ENCODE results near the gene DAPK1. TPM values are rescaled to one million over a fixed set of nuclear protein-coding genes. Genes with fewer than 3 reads are reported as not detected.
"Not testable (repeated sequence)": the region's sequence is repeated elsewhere in the genome, so short reads cannot be mapped to it uniquely, and the experiment has no call there.

DAPK1 gene
- total RNA-seq, 1 donor from 2014 or later: 1.4 TPM

DNA sequence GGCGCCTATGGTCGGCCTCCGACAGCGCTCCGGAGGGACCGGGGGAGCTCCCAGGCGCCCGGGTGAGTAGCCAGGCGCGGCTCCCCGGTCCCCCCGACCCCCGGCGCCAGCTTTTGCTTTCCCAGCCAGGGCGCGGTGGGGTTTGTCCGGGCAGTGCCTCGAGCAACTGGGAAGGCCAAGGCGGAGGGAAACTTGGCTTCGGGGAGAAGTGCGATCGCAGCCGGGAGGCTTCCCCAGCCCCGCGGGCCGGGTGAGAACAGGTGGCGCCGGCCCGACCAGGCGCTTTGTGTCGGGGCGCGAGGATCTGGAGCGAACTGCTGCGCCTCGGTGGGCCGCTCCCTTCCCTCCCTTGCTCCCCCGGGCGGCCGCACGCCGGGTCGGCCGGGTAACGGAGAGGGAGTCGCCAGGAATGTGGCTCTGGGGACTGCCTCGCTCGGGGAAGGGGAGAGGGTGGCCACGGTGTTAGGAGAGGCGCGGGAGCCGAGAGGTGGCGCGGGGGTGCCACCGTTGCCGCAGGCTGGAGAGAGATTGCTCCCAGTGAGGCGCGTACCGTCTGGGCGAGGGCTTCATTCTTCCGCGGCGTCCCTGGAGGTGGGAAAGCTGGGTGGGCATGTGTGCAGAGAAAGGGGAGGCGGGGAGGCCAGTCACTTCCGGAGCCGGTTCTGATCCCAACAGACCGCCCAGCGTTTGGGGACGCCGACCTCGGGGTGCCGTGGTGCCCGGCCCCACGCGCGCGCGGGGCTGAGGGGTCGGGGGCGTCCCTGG is 561 bp downstream of the DAPK1 start:
- intact Hi-C loops (cut with micrococcal nuclease): loop anchor here (2.0 kb wide), 1 partner anchor 37 kb away; no protein-coding TSS in a partner anchor

DNA sequence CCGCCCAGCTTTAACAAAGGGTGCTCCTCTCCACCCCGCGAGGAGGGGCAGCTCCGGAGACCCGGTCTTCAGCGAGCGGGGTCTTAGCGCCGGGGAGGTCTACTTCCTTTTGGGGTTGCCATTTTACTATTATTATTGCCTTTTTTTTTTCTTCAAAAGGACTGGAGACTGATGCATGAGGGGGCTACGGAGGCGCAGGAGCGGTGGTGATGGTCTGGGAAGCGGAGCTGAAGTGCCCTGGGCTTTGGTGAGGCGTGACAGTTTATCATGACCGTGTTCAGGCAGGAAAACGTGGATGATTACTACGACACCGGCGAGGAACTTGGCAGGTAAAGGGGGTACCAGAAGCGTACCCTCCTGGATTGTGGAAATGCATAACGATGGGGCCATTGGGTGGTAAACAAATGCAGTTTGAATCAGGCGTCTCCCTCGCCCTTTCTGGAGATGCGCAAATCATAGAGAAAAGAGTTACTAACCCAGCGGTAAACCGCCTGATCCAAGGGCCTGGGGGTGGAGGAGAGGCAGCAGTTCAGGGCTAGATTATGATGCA is 1.2 kb downstream of the DAPK1 start:
- intact Hi-C loops (cut with micrococcal nuclease): loop anchor here (2.0 kb wide), 1 partner anchor 36 kb away; no protein-coding TSS in a partner anchor

DNA sequence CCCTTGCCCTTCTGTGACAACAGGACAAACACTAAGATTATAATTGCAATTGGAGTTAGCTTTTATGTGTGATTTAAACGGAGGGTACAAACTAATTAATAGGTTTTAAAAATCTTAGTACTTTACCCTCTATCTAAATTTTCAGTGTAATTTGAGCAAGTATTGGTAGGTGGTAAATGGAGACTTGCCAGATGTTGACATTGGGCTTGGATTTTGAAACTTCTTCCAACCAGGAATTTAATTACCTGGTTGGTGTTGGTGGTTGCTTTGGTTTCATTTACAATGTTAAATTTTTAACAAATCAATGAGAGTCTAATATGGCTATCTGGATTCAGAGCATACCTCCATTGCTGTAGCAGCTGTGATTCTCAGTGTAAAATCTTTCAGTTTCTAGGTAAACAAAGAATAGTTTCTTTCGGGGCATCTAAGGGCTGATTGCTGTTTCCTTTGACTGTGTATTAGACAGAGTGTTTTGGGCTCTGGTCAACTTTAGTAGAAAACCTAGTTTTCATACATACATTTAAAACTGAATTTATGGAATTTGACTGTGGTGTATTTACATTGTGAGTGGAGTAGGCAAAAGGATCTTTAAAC is 1.9 kb downstream of the DAPK1 start:
- intact Hi-C loops (cut with micrococcal nuclease): loop anchor here (2.0 kb wide), 1 partner anchor 35 kb away; no protein-coding TSS in a partner anchor

GRCh38 chr9:87500491-87501270 is 3.0 kb downstream of the DAPK1 start:
- intact Hi-C loops (cut with micrococcal nuclease): no loop called here

- intact Hi-C loops (cut with micrococcal nuclease): not testable (repeated sequence)
These were observed 3.6 kb downstream of the DAPK1 start for GRCh38 chr9:87501271-87501656.

DNA sequence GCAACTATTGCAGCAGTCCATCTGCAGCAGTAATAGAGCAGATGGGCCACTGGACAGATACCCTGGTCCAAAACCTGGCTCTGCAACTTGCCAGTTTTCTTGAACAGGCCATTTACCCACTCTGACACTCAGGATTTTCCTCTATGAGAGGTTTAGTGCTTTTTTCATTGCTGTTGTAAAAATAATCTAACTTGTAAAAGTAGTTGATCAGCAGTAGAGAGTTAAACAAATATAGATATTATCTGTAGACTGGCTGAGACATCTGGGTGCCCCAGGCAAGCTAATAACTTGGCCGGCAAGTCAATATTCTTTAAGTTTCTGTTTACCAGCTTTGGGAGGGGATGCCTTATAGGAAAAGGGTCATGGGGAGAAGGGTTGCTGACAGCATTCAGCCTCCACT is 4.1 kb downstream of the DAPK1 start:
- intact Hi-C loops (cut with micrococcal nuclease): no loop called here

DNA sequence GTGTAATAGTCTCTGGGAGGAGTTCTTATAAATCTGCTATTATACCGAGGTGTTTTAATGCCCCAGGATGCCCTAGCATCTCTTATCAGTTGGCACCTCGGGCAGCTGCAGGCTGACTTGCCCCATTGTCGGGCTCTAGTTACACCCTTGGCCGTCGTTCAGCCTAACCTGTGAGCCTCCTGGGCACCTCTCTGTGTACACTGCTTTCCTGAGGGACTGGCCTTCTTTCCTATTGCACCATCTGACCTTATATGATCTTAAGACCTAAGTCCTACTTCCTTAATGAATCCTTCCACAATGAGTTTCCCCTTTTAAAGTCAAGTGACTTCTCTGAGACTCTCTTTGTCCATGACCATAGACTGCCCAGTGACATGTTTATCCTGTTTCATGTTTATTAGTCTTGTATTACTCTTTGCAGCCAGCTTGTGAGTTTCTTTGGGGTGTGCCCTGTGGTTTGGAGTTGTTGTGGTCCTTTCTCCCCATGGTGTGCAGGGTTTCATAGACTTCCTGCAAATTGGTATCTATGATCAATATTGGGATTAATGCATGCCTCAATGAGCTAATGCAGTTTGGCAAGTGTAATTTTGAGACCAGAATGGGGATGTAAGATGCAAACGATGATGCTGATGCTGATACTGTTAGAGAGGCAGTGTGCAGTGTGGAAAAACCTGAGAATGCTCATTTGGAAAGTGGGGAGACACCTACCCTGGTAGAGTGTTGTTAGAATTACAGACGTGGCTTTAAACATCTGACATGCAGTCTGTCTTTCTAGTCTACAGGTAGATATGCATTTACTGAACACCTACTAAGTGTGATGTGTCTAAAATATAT is 4.9 kb downstream of the DAPK1 start:
- intact Hi-C loops (cut with micrococcal nuclease): no loop called here

DNA sequence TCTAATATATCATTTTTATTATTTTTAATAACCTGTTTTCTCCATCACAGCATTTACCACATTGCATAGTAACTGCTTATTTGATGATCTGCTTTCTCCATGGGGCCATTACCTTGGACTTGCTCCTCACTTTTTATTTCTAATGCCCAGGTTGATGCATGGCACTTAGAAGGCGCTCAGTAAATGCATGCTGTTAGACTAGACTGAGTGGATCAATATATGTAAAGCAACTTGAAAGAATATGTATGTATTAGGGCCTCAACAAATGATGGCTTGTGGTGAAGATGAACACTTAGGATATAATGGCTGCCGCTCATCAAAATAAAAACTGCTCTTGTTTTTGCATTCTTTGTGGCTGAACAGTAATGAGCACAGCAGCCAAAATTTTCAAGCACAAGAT is 5.8 kb downstream of the DAPK1 start:
- intact Hi-C loops (cut with micrococcal nuclease): no loop called here

- intact Hi-C loops (cut with micrococcal nuclease): no loop called here
These were observed 6.3 kb downstream of the DAPK1 start for GRCh38 chr9:87503927-87504326.

- intact Hi-C loops (cut with micrococcal nuclease): no loop called here
These were observed 7.3 kb downstream of the DAPK1 start for GRCh38 chr9:87504938-87505337.

DNA sequence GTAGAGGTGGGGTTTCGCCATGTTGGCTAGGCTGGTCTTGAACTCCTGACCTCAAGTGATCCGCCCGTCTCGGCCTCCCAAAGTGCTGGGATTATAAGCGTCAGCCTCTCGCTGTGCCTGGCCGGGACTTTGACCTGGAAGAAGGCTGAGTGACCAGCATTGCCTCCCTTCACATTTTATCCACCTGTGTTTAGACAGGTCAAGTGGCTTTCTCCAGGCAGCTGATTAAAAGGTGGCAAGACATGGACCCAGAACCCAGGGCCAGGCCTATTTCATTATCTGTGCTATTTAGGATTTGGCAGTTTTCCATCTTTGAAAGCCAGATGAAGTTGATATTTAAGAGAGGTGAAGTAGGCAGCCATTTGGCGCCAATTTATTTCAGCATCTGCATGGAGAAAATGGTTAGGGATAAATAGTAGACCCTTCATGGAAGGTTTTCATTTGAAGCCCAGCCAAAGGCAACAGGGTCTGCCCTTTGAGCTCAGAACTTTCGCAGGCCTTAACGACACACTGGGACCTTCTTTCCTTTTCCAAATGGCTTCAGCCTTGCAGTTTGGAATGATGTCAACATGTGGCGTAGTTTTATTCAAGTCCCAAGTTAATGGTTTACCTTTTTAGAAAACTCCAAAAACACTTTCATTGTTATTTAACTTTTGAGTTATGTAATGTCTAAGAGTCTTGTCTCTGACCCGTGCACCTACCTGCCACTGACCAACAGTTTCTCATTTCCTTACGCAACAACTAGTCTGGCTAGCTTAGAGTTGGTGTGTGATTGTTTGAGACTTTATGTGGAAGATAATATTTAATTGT is 8.4 kb downstream of the DAPK1 start:
- intact Hi-C loops (cut with micrococcal nuclease): no loop called here

GRCh38 chr9:87507576-87507975 is 9.9 kb downstream of the DAPK1 start:
- intact Hi-C loops (cut with micrococcal nuclease): no loop called here

DNA sequence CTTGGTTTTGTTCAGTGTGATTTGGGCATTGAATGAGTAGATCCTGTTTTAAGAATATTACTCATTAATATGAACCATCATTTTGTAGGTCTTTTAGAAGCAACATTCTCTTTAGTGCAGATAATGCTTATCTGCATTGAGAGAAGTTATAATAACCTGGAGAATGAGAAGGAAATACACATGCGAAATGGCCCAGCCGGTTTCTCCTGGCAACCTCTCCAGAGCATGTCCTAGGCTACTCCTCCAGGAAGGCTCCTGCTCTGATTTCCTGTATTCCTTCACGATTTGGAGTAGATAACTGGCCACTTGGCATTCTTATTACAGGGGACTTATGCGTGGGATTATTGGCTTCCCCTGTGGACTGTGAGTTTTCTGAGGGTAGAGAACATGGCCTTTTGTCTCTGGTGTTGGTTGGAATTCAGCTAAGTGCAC is 12.6 kb downstream of the DAPK1 start:
- intact Hi-C loops (cut with micrococcal nuclease): no loop called here

GRCh38 chr9:87512311-87512710 is 14.6 kb downstream of the DAPK1 start:
- intact Hi-C loops (cut with micrococcal nuclease): no loop called here

GRCh38 chr9:87513161-87513560 is 15.5 kb downstream of the DAPK1 start:
- intact Hi-C loops (cut with micrococcal nuclease): no loop called here

DNA sequence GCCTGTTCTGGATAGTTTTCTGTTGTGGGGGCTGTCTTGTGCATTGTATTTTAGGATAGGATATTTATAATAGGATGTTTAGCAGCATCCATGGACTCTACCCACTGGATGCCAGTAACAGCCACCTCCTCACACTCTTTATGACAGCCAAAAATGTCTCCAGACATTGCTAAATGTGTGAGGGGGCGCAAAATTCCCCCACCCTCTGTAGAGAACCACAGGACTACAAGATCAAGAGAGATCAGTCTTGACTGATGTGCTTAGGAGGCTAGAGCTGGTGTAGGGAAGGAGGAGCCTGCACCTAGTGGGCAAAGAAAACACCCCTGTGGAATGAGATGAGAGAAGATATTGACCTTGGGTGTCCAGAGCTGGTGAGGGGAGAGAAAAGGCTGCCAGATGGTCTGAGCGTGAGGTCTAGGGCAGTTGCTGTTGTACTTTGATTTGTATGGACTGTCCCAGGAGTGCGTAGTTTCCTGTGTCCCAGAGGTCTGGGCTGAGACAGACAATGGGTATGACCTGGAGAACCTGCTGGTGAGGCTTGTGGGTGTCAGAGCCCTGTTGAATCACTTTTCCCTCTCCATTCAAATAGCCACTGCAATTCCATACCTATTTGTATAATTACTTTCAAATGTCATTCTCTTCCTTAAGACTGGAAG is 16.3 kb downstream of the DAPK1 start:
- intact Hi-C loops (cut with micrococcal nuclease): no loop called here

GRCh38 chr9:87515006-87515405 is 17.3 kb downstream of the DAPK1 start:
- intact Hi-C loops (cut with micrococcal nuclease): no loop called here

DNA sequence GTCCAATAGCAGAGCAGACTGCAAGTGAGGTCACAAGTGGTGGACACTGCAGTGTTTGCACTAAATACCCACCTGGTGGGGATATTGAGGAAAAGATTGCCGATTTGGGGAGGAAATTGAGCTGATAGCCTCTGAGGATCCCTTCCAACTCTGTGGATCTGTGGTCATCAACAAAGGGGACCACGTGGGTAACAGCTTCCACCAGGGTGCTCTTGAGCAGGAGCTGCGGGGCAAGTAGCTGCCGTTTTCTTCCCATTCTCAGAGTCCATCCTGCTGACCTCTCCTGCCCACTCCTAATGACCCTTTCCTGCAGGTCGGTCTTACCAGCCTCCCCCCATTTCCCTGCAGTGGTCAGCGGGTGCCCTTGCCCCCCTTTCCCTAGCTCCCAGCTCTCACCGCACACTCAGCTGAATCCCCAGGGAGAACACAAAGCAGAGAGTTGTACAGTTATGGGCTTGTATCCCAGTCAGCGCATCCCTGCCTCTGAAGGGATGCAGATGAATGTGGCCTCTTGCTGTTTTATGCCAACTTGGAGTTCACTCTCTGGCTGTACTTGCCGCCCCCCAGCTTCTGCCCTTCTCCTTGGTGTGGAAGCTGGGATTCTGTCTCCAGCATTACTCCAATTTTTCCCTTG is 18.0 kb downstream of the DAPK1 start:
- intact Hi-C loops (cut with micrococcal nuclease): no loop called here
